Measurements from ENCODE around the gene TGFBI.
A peak's percentile ranks its signal among the peaks of the same experiment; 100 is the strongest.

The TGFBI gene

GRCh38 chr5:136066661-136067271 is 38.0 kb downstream of the TGFBI start:
- DNase-seq, result no peak

DNA sequence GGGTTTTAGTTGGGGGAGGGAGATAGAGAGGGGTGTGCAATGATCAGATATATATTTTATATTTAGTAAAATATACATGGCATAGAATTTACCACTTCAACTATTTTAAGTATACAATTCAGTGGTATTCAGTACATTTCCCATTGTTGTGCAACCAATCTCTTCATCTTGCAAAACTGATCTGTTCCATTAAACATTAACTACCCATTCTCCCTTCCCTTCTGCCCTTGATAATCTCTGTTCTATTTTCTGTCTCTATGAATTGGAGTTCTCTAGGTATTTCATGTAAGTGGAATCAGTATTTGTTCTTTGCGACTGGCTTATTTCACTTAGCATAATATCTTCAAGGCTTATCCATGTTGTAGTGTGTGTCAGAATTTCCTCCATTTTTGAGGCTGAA is 38.6 kb downstream of the TGFBI start:
- DNase-seq, result no peak

DNA sequence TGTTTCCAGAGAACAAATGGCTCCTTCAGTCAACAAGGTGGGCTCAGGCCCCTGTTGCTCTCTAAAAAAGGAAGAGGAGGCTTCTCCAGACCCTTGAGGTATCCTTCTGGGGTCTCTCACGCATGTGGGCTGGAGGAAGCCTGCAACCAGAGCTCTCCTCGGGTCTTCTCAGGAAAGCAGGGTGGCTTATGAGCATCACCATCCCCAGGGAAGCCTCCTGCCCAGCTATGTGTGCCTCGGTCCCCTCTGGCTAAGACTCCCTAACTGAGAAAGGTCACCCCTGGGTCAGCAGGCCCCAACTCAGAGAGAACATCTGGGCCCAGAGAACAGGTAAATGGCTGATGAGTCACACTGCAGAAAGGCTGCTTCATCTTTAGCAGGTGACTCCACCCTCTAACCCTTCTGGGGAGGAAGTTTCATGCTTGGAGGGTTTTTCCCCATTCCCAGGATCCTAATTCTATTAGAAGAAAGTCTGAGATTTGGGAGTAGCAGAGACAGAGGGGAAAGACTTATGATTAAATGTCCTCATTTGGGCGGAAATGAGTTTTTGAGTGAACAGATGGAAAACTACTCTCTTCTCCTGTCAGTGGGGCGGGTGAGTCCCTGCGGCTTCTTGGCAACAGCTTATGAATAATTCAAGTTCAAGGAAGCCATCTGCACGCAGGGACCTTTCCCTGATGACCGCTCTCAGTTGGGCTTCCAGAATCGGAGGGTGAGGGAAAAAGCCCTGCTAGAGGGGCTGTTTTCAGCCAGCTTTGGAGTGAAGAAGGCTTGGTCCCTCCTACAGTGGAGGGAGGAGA is 41.9 kb downstream of the TGFBI start:
- DNase-seq, result no peak

GRCh38 chr5:136073714-136074529 is 45.1 kb downstream of the TGFBI start:
- DNase-seq, result no peak

DNA sequence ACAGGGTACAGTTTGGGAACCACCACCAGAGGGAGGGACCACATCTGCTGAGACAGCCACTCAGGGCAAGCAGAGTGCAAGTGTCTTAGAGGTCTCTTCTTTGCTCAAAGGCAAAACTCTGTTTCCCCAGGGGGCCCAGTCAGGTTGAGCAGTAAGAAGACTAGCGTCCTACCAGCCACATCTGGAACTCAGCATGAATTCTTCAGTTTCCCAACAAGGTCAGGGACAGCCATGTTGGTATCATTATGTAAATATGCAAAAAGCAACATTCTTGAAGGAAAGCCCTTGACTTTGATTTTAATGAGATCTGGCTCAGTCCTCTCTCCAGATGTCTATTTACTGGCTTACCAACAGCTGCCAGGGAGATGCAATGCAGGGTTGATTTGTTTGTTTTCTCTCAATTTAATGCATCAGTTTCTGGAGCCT is 46.7 kb downstream of the TGFBI start:
- DNase-seq, result no peak

DNA sequence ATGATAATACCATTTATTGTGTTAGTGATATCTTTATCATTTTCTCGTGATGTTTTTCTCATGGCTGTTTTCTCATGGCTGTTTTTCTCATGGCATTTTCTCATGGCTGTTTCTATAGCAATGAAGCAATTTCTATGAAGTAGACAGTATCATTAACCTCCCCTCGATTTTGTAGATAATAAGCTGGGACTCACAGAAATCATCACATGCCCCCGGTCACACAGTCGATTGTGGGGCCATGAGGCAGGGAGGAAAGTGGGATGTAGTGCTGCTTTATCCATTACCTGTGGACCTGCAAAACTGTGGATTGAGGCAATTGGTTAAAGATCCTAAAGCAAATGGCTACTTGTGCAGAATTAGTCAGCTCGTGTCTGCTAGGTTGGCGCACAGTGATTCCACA is 47.3 kb downstream of the TGFBI start:
- DNase-seq, result no peak

DNA sequence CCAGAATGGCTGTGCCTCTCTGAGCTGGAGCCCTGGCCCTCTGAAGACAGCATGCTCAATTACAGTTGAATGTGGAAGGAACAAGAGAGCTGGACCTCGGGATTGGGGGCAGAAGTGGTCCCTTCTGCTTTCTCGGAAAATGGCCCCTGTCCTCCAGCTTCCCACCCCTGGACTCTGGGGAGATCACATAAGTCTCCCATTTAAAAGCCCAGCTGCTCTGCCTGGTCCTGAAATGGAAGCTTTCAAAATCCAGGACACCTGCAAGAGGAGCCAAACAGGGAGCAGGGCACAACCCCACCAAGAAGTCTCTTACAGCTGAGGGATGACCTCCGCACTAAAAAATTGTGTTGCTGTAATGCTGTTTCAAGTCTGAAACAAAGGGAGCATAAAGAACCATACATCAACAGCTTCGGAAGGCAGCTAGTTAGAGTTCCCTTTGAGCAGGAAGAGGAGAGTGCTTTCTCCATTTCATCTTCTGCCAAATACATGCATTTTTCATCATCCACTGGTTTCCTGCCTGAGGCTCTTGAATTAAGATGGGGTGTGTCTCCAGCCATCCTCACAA is 48.2 kb downstream of the TGFBI start:
- no peak for DNase-seq

DNA sequence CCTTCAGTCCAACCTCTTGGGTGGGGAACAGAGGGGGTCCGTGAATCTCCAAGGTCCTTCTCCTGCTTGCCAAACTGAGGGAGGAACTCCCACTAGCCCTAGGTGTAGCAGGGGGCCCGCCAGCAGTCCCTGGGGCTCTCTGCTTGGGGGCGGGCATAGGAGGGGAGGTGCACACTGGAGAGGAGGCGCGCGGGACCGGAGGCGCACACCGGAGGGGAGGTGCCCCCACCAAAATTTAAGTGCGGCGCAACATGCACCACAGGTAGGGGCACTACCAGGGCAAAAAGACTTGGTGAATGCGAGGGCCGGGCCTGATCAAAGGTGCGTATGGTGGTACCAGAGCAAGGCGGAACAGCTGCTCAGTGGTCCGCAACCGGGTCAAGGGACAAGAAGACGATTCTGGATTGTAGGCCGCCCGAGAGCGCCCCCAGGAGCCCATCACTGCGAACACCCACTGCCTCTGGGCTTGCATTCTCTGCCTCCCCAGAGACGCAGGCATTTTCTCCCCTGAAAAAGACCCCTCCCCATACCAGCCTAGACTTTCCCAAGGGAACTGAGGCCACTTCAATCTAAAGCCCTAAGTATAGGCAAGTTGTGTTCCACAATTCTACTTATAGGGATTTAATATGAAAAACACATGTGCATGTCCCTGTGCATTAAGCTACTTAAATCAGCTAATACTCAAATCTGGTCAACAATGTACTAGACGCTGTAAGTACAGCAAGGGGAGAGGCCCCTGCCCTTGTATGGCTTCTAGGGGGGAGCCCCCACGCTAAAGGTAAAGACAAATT is 50.6 kb downstream of the TGFBI start:
- DNase-seq, result no peak

DNA sequence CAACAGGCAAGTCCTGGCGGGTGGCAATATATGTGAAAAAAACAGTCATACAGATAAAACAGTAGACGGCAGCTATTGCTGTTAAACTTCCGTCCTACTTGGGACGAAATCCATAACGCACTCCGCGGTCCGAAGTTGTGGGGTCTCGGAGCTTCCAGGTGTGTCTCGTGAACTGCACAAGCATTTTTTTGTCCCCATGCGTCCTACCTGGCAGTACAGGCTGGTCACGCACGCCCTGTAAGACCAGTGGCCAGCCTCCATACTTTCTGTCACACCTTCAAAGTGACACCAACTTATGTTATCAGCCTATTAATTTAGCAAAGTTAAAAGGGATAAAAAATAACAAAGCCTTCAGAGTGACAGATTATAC is 51.3 kb downstream of the TGFBI start:
- DNase-seq, result no peak

- DNase-seq, result peak; percentile 83
Measured at GRCh38 chr5:136080483-136081216, 51.9 kb downstream of the TGFBI start.

DNA sequence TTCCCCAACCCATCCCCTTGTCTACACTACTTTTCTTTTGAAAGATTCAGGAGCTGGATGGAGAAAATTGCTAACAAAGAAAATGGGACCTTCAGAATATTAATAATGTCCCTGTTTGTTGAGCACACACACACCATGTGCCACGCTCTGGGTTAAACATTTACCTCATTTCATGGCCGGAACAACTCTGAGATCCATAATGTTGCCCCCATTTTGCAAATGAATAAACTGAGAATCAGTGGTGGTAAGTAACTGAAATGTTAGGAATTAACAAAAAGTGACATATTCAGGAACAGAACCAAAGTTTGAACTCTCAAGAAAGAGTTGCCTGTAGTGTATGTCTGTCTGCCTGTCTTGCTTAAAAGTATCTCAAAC is 52.4 kb downstream of the TGFBI start:
- DNase-seq, result no peak

DNA sequence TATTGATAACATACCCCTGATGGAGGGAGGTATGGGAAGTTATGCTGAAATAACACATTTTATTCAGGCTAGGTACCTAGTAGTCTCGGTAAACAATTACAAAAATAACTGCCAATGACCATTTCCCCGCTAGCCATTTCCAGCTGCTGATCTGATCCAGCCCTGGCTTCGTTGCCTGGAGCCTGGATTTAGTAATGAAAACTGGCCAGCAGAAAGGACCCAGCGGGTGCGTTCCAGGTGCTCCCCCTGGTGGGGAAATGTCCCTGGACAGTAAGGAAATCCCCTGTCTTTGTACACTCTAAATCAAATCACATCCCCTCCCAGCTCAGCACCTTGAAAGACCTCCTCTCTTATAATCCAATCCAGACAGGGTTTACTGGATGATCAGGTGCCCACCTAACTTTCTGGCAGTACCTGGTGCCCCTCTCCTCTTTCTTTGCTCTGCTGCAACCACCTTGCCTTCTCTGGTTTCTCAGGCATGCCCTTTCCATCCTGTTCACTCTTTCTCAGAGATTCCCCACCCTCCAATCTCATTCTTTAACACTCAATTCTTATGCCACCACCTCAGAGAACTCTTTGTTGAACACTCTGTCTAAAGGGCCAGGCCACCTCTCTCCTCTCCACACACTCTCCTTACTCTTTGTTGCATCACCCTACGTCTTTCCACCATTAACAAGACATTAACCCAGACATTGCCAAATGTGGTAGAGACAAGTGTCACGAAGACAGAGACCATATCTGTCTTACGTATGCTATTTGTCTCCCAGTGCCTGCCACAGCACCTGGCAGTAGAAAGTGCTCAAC is 53.8 kb downstream of the TGFBI start:
- DNase-seq, result peak; percentile 68

- DNase-seq, result no peak
Measured at GRCh38 chr5:136084698-136085097, 55.9 kb downstream of the TGFBI start.

DNA sequence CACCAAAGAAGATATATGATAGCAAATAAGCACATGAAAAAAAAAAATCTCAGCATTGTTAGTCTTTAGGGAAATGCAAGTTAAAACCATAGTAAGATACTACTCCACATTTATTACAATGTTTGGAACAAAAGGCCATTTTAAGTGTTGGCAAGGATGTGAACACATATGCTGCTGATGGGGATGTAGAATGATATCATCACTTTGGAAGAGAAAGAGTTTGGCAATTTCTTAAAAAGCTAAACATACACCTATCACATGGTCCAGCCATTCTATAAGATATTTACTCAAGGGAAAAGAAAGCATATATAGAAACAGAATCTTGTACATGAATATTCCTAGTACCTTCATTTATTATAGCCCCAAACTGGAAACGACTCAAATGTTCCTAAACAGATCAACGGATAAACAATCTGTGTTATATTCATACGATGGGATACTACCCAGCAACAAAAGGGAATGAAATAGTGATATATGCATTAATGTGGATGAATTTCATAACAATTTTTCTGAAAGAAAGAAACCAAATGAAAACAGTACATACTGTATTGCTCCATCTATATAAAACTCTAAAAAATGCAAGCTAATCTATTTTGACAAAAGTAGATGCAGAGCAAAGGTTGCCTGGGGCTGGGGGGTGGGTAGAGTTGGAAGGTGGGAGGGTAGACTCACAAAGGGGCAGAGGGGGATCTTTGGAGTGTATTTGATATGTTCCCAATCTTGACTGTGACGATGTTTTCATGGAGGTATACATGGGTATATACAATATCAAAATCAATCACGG is 58.2 kb downstream of the TGFBI start:
- DNase-seq, result no peak

DNA sequence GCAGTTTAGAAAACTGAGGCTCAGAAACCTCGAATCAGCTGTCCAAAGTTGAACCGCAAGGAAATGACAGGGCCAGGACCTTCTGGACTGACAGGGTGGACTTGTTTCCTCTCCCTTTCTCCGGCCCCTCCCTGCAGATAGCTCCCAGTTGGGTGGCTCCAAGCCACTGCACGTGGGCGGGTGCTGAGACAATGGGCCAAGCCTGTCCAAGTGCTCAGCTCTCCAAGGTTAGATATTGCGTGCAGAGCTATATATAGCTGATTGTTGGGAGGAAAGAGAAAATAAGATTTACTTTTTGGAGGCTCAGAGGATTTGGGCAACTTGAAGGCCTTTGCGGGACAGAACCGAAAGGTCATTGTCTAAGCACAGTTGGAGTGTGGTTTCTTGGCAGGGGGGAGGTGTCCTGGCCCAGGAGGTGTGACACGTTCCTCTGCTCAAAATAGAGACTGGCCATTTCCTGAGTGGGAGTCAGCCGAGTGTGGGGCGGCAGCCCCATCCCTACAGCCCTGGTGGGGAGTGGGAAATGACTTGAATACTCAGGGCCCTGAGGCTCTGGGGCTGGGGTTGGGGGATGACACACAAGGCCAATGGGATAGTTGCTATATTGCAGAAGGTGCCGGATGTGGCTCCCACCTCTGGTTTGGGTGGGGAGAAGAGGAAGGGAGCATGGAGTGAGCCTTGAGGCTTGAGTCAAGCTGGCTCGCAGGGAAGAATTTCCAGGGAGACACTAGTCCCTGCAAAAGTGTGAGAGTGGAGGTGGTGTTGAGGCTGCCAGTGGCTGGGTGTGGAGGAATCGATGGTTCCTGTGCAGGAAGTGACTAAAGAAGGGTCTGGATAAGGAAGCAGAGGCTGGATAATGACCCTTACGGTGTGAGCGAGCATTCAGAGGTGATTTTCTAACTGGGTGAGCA is 59.4 kb downstream of the TGFBI start:
- DNase-seq, result no peak

GRCh38 chr5:136089791-136090190 is 61.0 kb downstream of the TGFBI start:
- no peak for DNase-seq

GRCh38 chr5:136090319-136090718 is 61.5 kb downstream of the TGFBI start:
- DNase-seq, result no peak

- no peak for DNase-seq
Measured at GRCh38 chr5:136094189-136094912, 65.6 kb downstream of the TGFBI start.

All from RPMI8226 (cell line).